HG03045 (cell line): ENCODE data around the gene PANX2.
A peak's percentile ranks its signal among the peaks of the same experiment; 100 is the strongest.
"Not testable (repeated sequence)": the region's sequence is repeated elsewhere in the genome, so short reads cannot be mapped to it uniquely, and the experiment has no call there.

Experiments
- ATAC-seq: cut with Tn5 transposase; IDR thresholded peaks from one replicate; pipeline ENCODE4 v1.9.1; 2021; ENCODE audit warnings: mild to moderate bottlenecking, moderate library complexity; ENCODE audit not compliant: unreplicated experiment

The PANX2 gene

GRCh38 chr22:50196256-50196655 lies 25.7 kb downstream of the PANX2 start:
- no peak for ATAC-seq

- no peak for ATAC-seq
Observed at GRCh38 chr22:50197000-50197800, 26.7 kb downstream of the PANX2 start.

GRCh38 chr22:50197856-50198623 lies 27.5 kb downstream of the PANX2 start:
- no peak for ATAC-seq

- no peak for ATAC-seq
Observed at GRCh38 chr22:50198624-50199017, 28.1 kb downstream of the PANX2 start.

GRCh38 chr22:50199251-50199721 lies 28.8 kb downstream of the PANX2 start:
- ATAC-seq = no peak

- no peak for ATAC-seq
Observed at GRCh38 chr22:50199829-50200460, 29.4 kb downstream of the PANX2 start.

- peak; percentile 70 for ATAC-seq
Observed at GRCh38 chr22:50200461-50201190, 30.1 kb downstream of the PANX2 start, which contains the start of gene SELENOO. TSS of gene SELENOO (plus strand) at chr22:50201011. CDS start at chr22:50201037, 26 bp downstream.

- ATAC-seq = peak; percentile 12
Observed at GRCh38 chr22:50201191-50202129, 30.9 kb downstream of the PANX2 start.

GRCh38 chr22:50202130-50202666 lies 31.7 kb downstream of the PANX2 start:
- ATAC-seq = no peak

- no peak for ATAC-seq
Observed at GRCh38 chr22:50203288-50203687, 32.8 kb downstream of the PANX2 start.

GRCh38 chr22:50204571-50204970 lies 34.0 kb downstream of the PANX2 start:
- no peak for ATAC-seq

GRCh38 chr22:50204998-50205397 lies 34.5 kb downstream of the PANX2 start:
- ATAC-seq = not testable (repeated sequence)

- no peak for ATAC-seq
Observed at GRCh38 chr22:50205781-50206569, 35.4 kb downstream of the PANX2 start.

GRCh38 chr22:50206599-50206998 lies 36.1 kb downstream of the PANX2 start:
- no peak for ATAC-seq

GRCh38 chr22:50207383-50208140 lies 37.0 kb downstream of the PANX2 start:
- ATAC-seq = no peak

- no peak for ATAC-seq
Observed at GRCh38 chr22:50208430-50208938, 38.0 kb downstream of the PANX2 start.
